HCT116 (cell line): Measurements from ENCODE around the gene FBXL15. TPM values are rescaled to one million over a fixed set of nuclear protein-coding genes. Genes with fewer than 3 reads are reported as not detected.

Experiments used
- ATAC-seq: fragments of 200-7000 bp; cut with Tn5 transposase; 2 replicates; pipeline ENCODE4 v1.9.1; 2020; ENCODE audit warnings: mild to moderate bottlenecking, moderate library complexity
- BruUV-seq: library from RNA; stranded (reverse); fragments of 400-500 nt; replicated peaks from 2 replicates; lab custom pipeline; 2021; lab: Mats Ljungman, UMichigan
- CTCF ChIA-PET: fragments of 300-600 bp; sonication (Branson Sonifier 250); formaldehyde crosslinking; loops from one replicate; lab custom pipeline; 2021; ENCODE audit warnings: antibody characterized with exemption; lab: Charles Lee
- POLR2A ChIA-PET: fragments of 300-600, 350-600 bp; sonication (Branson Sonifier 250); formaldehyde crosslinking; loops from one replicate; lab custom pipeline; 2021; ENCODE audit warnings: antibody characterized with exemption; lab: Charles Lee
- RAD21 ChIA-PET, 2 experiments: fragments of 300-600 bp; sonication (Branson Sonifier 250); formaldehyde crosslinking; loops; one replicate each; lab custom pipeline; 2023; ENCODE audit warnings: low total read pairs in 2 of 2; ENCODE audit not compliant: uncharacterized antibody in 2 of 2, unreplicated experiment in 2 of 2, low non-redundant PET in 1 of 2; lab: Charles Lee
- DNase-seq: peaks from one replicate; pipeline ENCODE4 v3.0.0-alpha.2; 2010; ENCODE audit warnings: low read depth, low spot score
- H2AFZ ChIP-seq: fragments of 200-600 bp; shearing (Covaris generic), sonication (generic); 2 replicates; pipeline ENCODE4 v1.6.1; 2017; ENCODE audit warnings: low read depth, mixed run types, mixed read lengths, antibody characterized with exemption, low read length; ENCODE audit not compliant: poor library complexity, severe bottlenecking
- H3K27ac ChIP-seq: 2 replicates; pipeline ENCODE4 v1.5.1; 2012; ENCODE audit warnings: low read depth, low read length
- H3K27me3 ChIP-seq: fragments of 200-600 bp; sonication (generic); 2 replicates; pipeline ENCODE4 v1.6.1; 2016; ENCODE audit warnings: mixed run types, low read length, mixed read lengths; ENCODE audit not compliant: insufficient read depth
- H3K36me3 ChIP-seq, 2 experiments: fragments of 200-500 bp in 1 of 2; fragments of 200-600 bp in 1 of 2; sonication (Bioruptor generic) in 1 of 2; sonication (generic) in 1 of 2; 2 replicates each; pipeline versions ENCODE4 v1.5.1 to v1.6.1; 2014 to 2016; ENCODE audit warnings: low read length in 2 of 2, inconsistent platforms in 1 of 2, mixed read lengths in 1 of 2, mixed run types in 1 of 2; ENCODE audit not compliant: insufficient read depth in 2 of 2, control insufficient read depth in 1 of 2
- H3K4me1 ChIP-seq, 2 experiments: fragments of 200-600 bp in 1 of 2; sonication (generic) in 1 of 2; 2 replicates each; pipeline versions ENCODE4 v1.5.1 to v1.6.1; 2012 to 2017; ENCODE audit warnings: low read length in 2 of 2, inconsistent platforms in 1 of 2, mild to moderate bottlenecking in 1 of 2, mixed read lengths in 1 of 2, mixed run types in 1 of 2, moderate library complexity in 1 of 2; ENCODE audit not compliant: insufficient read depth in 2 of 2, control insufficient read depth in 1 of 2
- H3K4me2 ChIP-seq: fragments of 200-600 bp; sonication (generic); 2 replicates; pipeline ENCODE4 v1.6.1; 2017; ENCODE audit warnings: mixed run types, low read length, mixed read lengths
- H3K4me3 ChIP-seq, 2 experiments: fragments of 200-600 bp in 1 of 2; sonication (generic) in 1 of 2; replicated peaks in 1 of 2; 2 replicates each; pipeline ENCODE4 v1.5.1; 2011 to 2016; ENCODE audit warnings: low read length in 2 of 2, control low read depth in 1 of 2, low read depth in 1 of 2, mild to moderate bottlenecking in 1 of 2, mixed read lengths in 1 of 2, mixed run types in 1 of 2
- H3K79me2 ChIP-seq: fragments of 200-600 bp; sonication (generic); 2 replicates; pipeline ENCODE4 v1.6.1; 2017; ENCODE audit warnings: mild to moderate bottlenecking, mixed run types, low read length, moderate library complexity, mixed read lengths; ENCODE audit not compliant: insufficient read depth
- H3K9ac ChIP-seq: fragments of 200-600 bp; sonication (generic); 2 replicates; pipeline ENCODE4 v1.6.1; 2016; ENCODE audit warnings: low read length, mixed read lengths
- H3K9me2 ChIP-seq: fragments of 200-600 bp; sonication (generic), shearing (Covaris generic); 2 replicates; pipeline ENCODE4 v1.6.1; 2017; ENCODE audit warnings: mixed run types, mild to moderate bottlenecking, moderate library complexity; ENCODE audit not compliant: insufficient read depth
- H3K9me3 ChIP-seq, 2 experiments: fragments of 200-500 bp in 1 of 2; fragments of 200-600 bp in 1 of 2; sonication (Bioruptor generic) in 1 of 2; sonication (generic) in 1 of 2; 2 replicates each; pipeline ENCODE4 v1.6.1; 2014 to 2017; ENCODE audit warnings: low read length in 2 of 2, mixed read lengths in 2 of 2, inconsistent platforms in 1 of 2, low read depth in 1 of 2, mild to moderate bottlenecking in 1 of 2, mixed run types in 1 of 2, moderate library complexity in 1 of 2; ENCODE audit not compliant: control insufficient read depth in 1 of 2, insufficient read depth in 1 of 2
- H4K20me1 ChIP-seq: fragments of 200-600 bp; sonication (generic), shearing (Covaris generic); 2 replicates; pipeline ENCODE4 v1.6.1; 2017; ENCODE audit warnings: mixed run types, mild to moderate bottlenecking, moderate library complexity; ENCODE audit not compliant: insufficient read depth
- POLR2AphosphoS5 ChIP-seq: IDR thresholded peaks from 2 replicates; pipeline ENCODE4 v1.6.1; 2011; ENCODE audit warnings: mild to moderate bottlenecking, low read depth, low read length, moderate library complexity
- RAD21 ChIP-seq: IDR thresholded peaks from 2 replicates; pipeline ENCODE4 v1.6.1; 2012; ENCODE audit warnings: low read depth, mild to moderate bottlenecking
- SIN3A ChIP-seq: IDR thresholded peaks from 2 replicates; pipeline ENCODE4 v1.6.1; 2012; ENCODE audit warnings: low read depth
- SRF ChIP-seq: IDR thresholded peaks from 2 replicates; pipeline ENCODE4 v1.6.1; 2012; ENCODE audit warnings: low read depth
- intact Hi-C: fragments of 100-400 bp; cut with micrococcal nuclease; formaldehyde crosslinking; loops from 2 replicates; pipeline ENCODE4 v1.10.0; 2022
- total RNA-seq: library from RNA; stranded (reverse); gene quantifications from one replicate; pipeline ENCODE4 v1.2.1, GENCODE V29; 2021; ENCODE audit not compliant: unreplicated experiment

FBXL15 gene
- total RNA-seq, 1 experiment from 2014 or later, result 21.1 TPM

GRCh38 chr10:102405108-102405571 lies 15.5 kb upstream of the FBXL15 start:
- intact Hi-C loops, result no loop called here
- ChIA-PET POLR2A (interaction anchor here (3.2 kb wide), 1 partner anchor 9 kb away, joined by 14 read pairs; the partner anchor contains the start of gene NFKB2), RAD21 (no interaction called here)

GRCh38 chr10:102405632-102406031 lies 15.0 kb upstream of the FBXL15 start:
- no peaks in the 10 kb centered on the region for H3K27me3 ChIP-seq
- H3K4me1 ChIP-seq, result peaks cover 21 to 45% of the 10 kb centered on the region in 2 experiments
- intact Hi-C loops, result no loop called here
- peaks cover 4 to 6% of the 10 kb centered on the region in 2 experiments; a peak in 2 of 4 replicates for H3K36me3 ChIP-seq
- H2AFZ ChIP-seq, result no peak overlapping the region
- H3K9me2 ChIP-seq, result no peaks in the 10 kb centered on the region
- no peak overlapping the region for H3K4me3 ChIP-seq
- CTCF ChIA-PET, result interaction anchor here (0.9 to 3.5 kb wide), 6 partner anchors 11 to 236 kb away, joined by 3 to 41 read pairs (median 4); partner anchors contain the start of gene NFKB2
- TF ChIP-seq SRF, result no peak
- peak; percentile 21; the same call in 1 of the 2 replicates for TF ChIP-seq POLR2AphosphoS5
- RAD21 ChIA-PET, result no interaction called here
- no peak for ATAC-seq
- no peak overlapping the region for H3K27ac ChIP-seq
- H3K4me2 ChIP-seq, result no peak overlapping the region
- H3K9ac ChIP-seq, result no peak overlapping the region
- H3K9me3 ChIP-seq, result no peaks in the 10 kb centered on the region
- BruUV-seq, result no TSS peak
- no peaks in the 10 kb centered on the region for H4K20me1 ChIP-seq
- DNase-seq, result no peak
- no peaks in the 10 kb centered on the region for H3K79me2 ChIP-seq
- POLR2A ChIA-PET, result interaction anchor here (1.6 to 3.2 kb wide), 2 partner anchors 10 to 15 kb away, joined by 5 to 14 read pairs; partner anchors contain the start of genes FBXL15 and NFKB2

More at GRCh38 chr10:102405108-102405571, 15.5 kb upstream of the FBXL15 start:
- H3K9me3 ChIP-seq, result no peaks in the 10 kb centered on the region
- peaks cover 4 to 11% of the 10 kb centered on the region in 2 experiments; a peak in 2 of 4 replicates for H3K36me3 ChIP-seq
- no peak for DNase-seq
- no peak overlapping the region for H3K4me2 ChIP-seq
- no peaks in the 10 kb centered on the region for H3K27me3 ChIP-seq
- ATAC-seq, result no peak
- BruUV-seq, result no TSS peak
- no peaks in the 10 kb centered on the region for H3K9me2 ChIP-seq
- H3K4me1 ChIP-seq, result peaks cover 21 to 50% of the 10 kb centered on the region in 2 experiments
- H4K20me1 ChIP-seq, result no peaks in the 10 kb centered on the region
- CTCF ChIA-PET, result interaction anchor here (0.9 to 3.5 kb wide), 7 partner anchors 10 to 236 kb away, joined by 3 to 41 read pairs (median 9); partner anchors contain the start of genes FBXL15 and NFKB2
- no peak overlapping the region for H3K27ac ChIP-seq
- H2AFZ ChIP-seq, result no peak overlapping the region
- H3K4me3 ChIP-seq, result no peak overlapping the region
- no peak overlapping the region for H3K9ac ChIP-seq
- no peak for TF ChIP-seq RAD21
- no peak for TF ChIP-seq SRF
- no peak for TF ChIP-seq SIN3A
- H3K79me2 ChIP-seq, result no peaks in the 10 kb centered on the region
